ENCODE results near the gene STAG1. TPM values are rescaled to one million over a fixed set of nuclear protein-coding genes. Genes with fewer than 3 reads are reported as not detected.
A peak's percentile ranks its signal among the peaks of the same experiment; 100 is the strongest.
"Not testable (repeated sequence)": the region's sequence is repeated elsewhere in the genome, so short reads cannot be mapped to it uniquely, and the experiment has no call there.

STAG1 gene
- total RNA-seq, 2 donors from 2014 or later, result 46.9 to 48.5 TPM

GRCh38 chr3:136644212-136644611 is 108.0 kb downstream of the STAG1 start:
- Mint-ChIP-seq H3K36me3 (ENCODE audit: low read depth) (no peaks in the 10 kb centered on the region), H3K4me3 (no peak overlapping the region), H3K27ac (no peak overlapping the region), H3K27me3 (no peaks in the 10 kb centered on the region), H3K4me1 (peaks cover 32% of the 10 kb centered on the region)
- DNase-seq, result no peak
- no peak for ATAC-seq
- no peaks in the 10 kb centered on the region for H3K9me3 ChIP-seq (ENCODE audit: control insufficient read depth, low read length, poor library complexity, severe bottlenecking)

- H3K4me1 Mint-ChIP-seq, result peaks cover 29% of the 10 kb centered on the region
- H3K9me3 ChIP-seq (ENCODE audit: control insufficient read depth, low read length, poor library complexity, severe bottlenecking); H3K27me3 Mint-ChIP-seq; H3K36me3 Mint-ChIP-seq (ENCODE audit: low read depth); H3K4me3 Mint-ChIP-seq; ATAC-seq; DNase-seq; H3K27ac Mint-ChIP-seq: not testable (repeated sequence)
Measured at GRCh38 chr3:136643380-136643779, 108.8 kb downstream of the STAG1 start.

- H3K4me3 Mint-ChIP-seq, result no peak overlapping the region
- ATAC-seq (no peak), DNase-seq (no peak)
- H3K36me3 Mint-ChIP-seq (ENCODE audit: low read depth), result no peaks in the 10 kb centered on the region
- H3K4me1 Mint-ChIP-seq, result peaks cover 25% of the 10 kb centered on the region
- H3K27me3 Mint-ChIP-seq, result no peaks in the 10 kb centered on the region
- no peaks in the 10 kb centered on the region for H3K9me3 ChIP-seq (ENCODE audit: control insufficient read depth, low read length, poor library complexity, severe bottlenecking)
- H3K27ac Mint-ChIP-seq, result peak overlapping the region; percentile 60
Measured at GRCh38 chr3:136642711-136643110, 109.5 kb downstream of the STAG1 start.

GRCh38 chr3:136639069-136639468 is 113.1 kb downstream of the STAG1 start:
- DNase-seq (no peak), ATAC-seq (no peak)
- H3K27ac Mint-ChIP-seq, result no peak overlapping the region
- H3K36me3 Mint-ChIP-seq (ENCODE audit: low read depth), result no peaks in the 10 kb centered on the region
- no peaks in the 10 kb centered on the region for H3K27me3 Mint-ChIP-seq
- peaks cover 14% of the 10 kb centered on the region for H3K4me1 Mint-ChIP-seq
- no peak overlapping the region for H3K4me3 Mint-ChIP-seq
- H3K9me3 ChIP-seq (ENCODE audit: control insufficient read depth, low read length, poor library complexity, severe bottlenecking), result no peaks in the 10 kb centered on the region

DNA sequence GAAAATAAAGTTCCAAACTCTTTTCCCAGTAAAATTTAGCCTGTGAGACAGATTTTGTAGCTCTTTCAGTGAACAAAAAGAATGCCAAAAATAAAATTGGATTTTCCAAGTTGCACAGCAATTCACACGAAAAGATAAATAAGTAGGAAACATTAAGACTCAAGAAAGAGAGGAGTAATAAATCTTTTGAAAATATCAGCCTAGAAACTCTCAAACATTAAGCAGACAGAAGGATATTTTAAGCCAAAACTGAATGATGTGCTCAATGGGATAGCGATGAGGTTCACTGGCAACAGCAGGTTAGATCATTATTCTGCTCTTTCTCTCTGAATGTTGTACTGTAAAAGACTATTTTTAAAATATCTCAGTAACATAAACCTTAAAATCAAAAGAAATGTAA is 115.0 kb downstream of the STAG1 start:
- Mint-ChIP-seq H3K4me3 (no peak overlapping the region), H3K36me3 (ENCODE audit: low read depth) (no peaks in the 10 kb centered on the region), H3K27me3 (no peaks in the 10 kb centered on the region), H3K4me1 (peaks cover 16% of the 10 kb centered on the region), H3K27ac (no peak overlapping the region)
- ATAC-seq (no peak), DNase-seq (no peak)
- no peaks in the 10 kb centered on the region for H3K9me3 ChIP-seq (ENCODE audit: control insufficient read depth, low read length, poor library complexity, severe bottlenecking)

DNA sequence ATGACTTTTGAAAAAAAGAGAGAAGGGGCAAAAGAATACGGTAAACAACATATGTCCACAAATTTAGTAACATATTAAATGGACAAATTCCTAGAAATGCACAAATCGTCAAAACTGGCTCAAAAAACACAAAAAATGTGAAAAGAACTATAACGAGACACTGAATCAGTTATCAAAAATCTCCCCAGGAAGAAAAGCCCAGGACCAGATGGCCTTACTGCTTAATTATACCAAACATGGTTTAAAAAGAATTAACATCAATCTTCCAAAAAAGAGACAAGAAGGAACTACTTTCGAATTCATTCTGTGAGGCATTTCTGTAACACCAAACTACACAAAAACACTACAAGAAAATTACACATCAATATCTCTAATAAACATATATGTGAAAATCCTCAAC is 117.4 kb downstream of the STAG1 start:
- peaks cover 17% of the 10 kb centered on the region for H3K4me1 Mint-ChIP-seq
- DNase-seq, result no peak

GRCh38 chr3:136632625-136633081 is 119.5 kb downstream of the STAG1 start:
- DNase-seq (no peak), ATAC-seq (no peak)
- H3K4me3 Mint-ChIP-seq, result no peak overlapping the region
- peaks cover 2% of the 10 kb centered on the region for H3K36me3 Mint-ChIP-seq (ENCODE audit: low read depth)
- no peaks in the 10 kb centered on the region for H3K9me3 ChIP-seq (ENCODE audit: control insufficient read depth, low read length, poor library complexity, severe bottlenecking)
- H3K27me3 Mint-ChIP-seq, result no peaks in the 10 kb centered on the region
- peaks cover 22% of the 10 kb centered on the region for H3K4me1 Mint-ChIP-seq
- H3K27ac Mint-ChIP-seq, result peak overlapping the region; percentile 21

More for the DNA sequence above, 117.4 kb downstream of the STAG1 start:
- Mint-ChIP-seq H3K27ac (no peak overlapping the region), H3K27me3 (no peaks in the 10 kb centered on the region), H3K36me3 (ENCODE audit: low read depth) (peaks cover 2% of the 10 kb centered on the region), H3K4me3 (no peak overlapping the region)
- no peaks in the 10 kb centered on the region for H3K9me3 ChIP-seq (ENCODE audit: control insufficient read depth, low read length, poor library complexity, severe bottlenecking)
- no peak for ATAC-seq

GRCh38 chr3:136631424-136631823 is 120.8 kb downstream of the STAG1 start:
- H3K36me3 Mint-ChIP-seq (ENCODE audit: low read depth), result peaks cover 2% of the 10 kb centered on the region

DNA sequence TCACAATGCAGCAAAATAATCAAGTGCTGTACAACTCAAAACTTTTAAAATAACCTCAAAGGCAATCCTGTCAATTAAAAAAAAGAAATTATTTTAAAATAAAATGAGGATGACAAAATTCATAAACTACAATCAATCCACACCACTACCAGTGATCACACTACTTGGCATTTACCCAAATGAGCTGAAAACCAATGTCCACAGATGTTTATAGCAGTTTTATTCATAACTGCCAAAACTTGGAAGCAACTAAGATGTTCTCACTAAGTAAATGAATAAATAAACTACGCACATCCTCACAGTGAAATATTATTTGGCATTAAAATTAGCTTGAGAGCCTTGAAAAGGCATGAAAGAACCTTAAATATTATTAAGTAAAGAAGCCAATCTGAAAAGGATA is 121.3 kb downstream of the STAG1 start:
- Mint-ChIP-seq H3K4me3 (no peak overlapping the region), H3K27ac (no peak overlapping the region), H3K27me3 (no peaks in the 10 kb centered on the region), H3K36me3 (ENCODE audit: low read depth) (peaks cover 2% of the 10 kb centered on the region), H3K4me1 (peaks cover 20% of the 10 kb centered on the region)
- ATAC-seq (no peak), DNase-seq (no peak)
- no peaks in the 10 kb centered on the region for H3K9me3 ChIP-seq (ENCODE audit: control insufficient read depth, low read length, poor library complexity, severe bottlenecking)

More at GRCh38 chr3:136631424-136631823, 120.8 kb downstream of the STAG1 start:
- ATAC-seq, result no peak
- Mint-ChIP-seq H3K27me3 (no peaks in the 10 kb centered on the region), H3K4me3 (no peak overlapping the region), H3K4me1 (peaks cover 20% of the 10 kb centered on the region), H3K27ac (no peak overlapping the region)
- no peak for DNase-seq
- H3K9me3 ChIP-seq (ENCODE audit: control insufficient read depth, low read length, poor library complexity, severe bottlenecking), result no peaks in the 10 kb centered on the region

GRCh38 chr3:136626493-136626892 is 125.7 kb downstream of the STAG1 start:
- Mint-ChIP-seq H3K27me3 (no peaks in the 10 kb centered on the region), H3K27ac (no peak overlapping the region), H3K4me3 (no peak overlapping the region), H3K4me1 (peaks cover 18% of the 10 kb centered on the region), H3K36me3 (ENCODE audit: low read depth) (no peaks in the 10 kb centered on the region)
- no peak for ATAC-seq
- no peaks in the 10 kb centered on the region for H3K9me3 ChIP-seq (ENCODE audit: control insufficient read depth, low read length, poor library complexity, severe bottlenecking)
- DNase-seq, result no peak

DNA sequence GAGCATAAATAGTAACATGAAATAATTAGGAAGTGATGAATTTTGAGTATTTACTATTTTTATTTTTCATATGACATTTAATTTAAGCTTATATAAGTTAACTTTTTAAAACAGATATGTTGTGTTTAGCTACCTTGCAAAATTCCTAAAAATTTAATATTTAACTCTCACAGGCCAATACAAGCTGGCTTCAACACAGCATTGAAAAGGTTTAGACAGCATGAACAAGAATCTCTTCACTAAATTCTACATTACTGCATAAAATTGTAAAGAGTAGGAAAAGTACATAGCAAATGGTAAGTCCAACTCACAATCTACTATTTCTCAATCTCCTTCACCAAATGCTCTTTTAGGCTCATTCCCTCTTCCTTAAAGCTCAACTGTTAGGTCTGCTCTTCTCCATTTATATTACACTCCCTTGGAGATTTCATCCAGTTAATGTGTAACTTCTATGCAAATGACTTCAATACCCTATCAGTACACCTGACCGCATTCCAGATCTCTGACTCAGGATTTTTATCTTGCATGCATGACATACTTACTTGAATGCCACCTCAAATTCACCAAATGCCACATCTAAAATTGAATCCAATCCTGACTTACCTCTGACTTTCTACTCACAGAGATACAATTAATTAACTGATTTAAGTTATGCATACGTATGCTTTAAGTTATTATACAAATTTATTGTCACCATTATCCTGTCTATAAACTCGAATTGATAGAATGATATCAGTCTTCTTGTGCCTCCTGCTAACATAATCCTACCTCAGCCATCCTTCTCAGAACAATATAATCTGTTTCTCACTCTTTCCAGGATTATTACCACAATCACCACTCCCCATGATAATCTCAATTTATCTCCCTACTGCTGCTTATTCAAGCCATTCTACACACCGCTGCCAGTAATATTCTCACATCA is 127.0 kb downstream of the STAG1 start:
- H3K9me3 ChIP-seq (ENCODE audit: control insufficient read depth, low read length, poor library complexity, severe bottlenecking), result no peaks in the 10 kb centered on the region
- ATAC-seq (no peak), DNase-seq (no peak)
- H3K4me1 Mint-ChIP-seq, result peaks cover 17% of the 10 kb centered on the region
- peak overlapping the region; percentile 39 for H3K27ac Mint-ChIP-seq
- no peak overlapping the region for H3K4me3 Mint-ChIP-seq
- no peaks in the 10 kb centered on the region for H3K36me3 Mint-ChIP-seq (ENCODE audit: low read depth)
- H3K27me3 Mint-ChIP-seq, result no peaks in the 10 kb centered on the region

DNA sequence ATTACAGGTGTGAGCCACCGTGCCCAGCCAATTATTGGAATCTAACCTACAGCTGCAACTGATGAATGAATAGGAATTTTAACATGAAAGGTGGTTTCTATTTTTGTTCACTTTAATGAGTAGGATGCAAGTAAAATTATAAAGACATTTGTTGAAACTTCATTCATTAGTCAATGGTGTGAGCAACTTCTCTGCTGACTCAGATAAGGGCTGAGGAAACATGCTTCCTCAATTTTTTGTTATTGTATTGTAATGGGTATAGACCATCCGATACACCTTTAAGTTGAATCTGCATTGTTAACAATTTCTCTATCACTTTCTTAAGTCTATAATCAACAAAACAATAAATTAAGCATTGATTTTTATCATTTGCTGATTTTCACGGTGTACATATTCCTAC is 127.8 kb downstream of the STAG1 start:
- DNase-seq (no peak), ATAC-seq (no peak)
- no peak overlapping the region for H3K4me3 Mint-ChIP-seq
- H3K4me1 Mint-ChIP-seq, result peaks cover 17% of the 10 kb centered on the region
- H3K36me3 Mint-ChIP-seq (ENCODE audit: low read depth), result no peaks in the 10 kb centered on the region
- H3K27me3 Mint-ChIP-seq, result no peaks in the 10 kb centered on the region
- H3K9me3 ChIP-seq (ENCODE audit: control insufficient read depth, low read length, poor library complexity, severe bottlenecking), result no peaks in the 10 kb centered on the region
- H3K27ac Mint-ChIP-seq, result no peak overlapping the region

GRCh38 chr3:136621628-136622027 is 130.6 kb downstream of the STAG1 start:
- DNase-seq (no peak), ATAC-seq (no peak)
- Mint-ChIP-seq H3K36me3 (ENCODE audit: low read depth) (peaks cover 5% of the 10 kb centered on the region), H3K4me3 (no peak overlapping the region), H3K27me3 (no peaks in the 10 kb centered on the region), H3K4me1 (peaks cover 23% of the 10 kb centered on the region), H3K27ac (no peak overlapping the region)
- no peaks in the 10 kb centered on the region for H3K9me3 ChIP-seq (ENCODE audit: control insufficient read depth, low read length, poor library complexity, severe bottlenecking)

GRCh38 chr3:136620436-136620835 is 131.7 kb downstream of the STAG1 start:
- no peak for ATAC-seq
- no peaks in the 10 kb centered on the region for H3K9me3 ChIP-seq (ENCODE audit: control insufficient read depth, low read length, poor library complexity, severe bottlenecking)
- H3K4me3 Mint-ChIP-seq, result no peak overlapping the region

More at GRCh38 chr3:136620436-136620835, 131.7 kb downstream of the STAG1 start:
- Mint-ChIP-seq H3K27ac (no peak overlapping the region), H3K27me3 (no peaks in the 10 kb centered on the region), H3K36me3 (ENCODE audit: low read depth) (peaks cover 6% of the 10 kb centered on the region), H3K4me1 (peaks cover 21% of the 10 kb centered on the region)
- no peak for DNase-seq
